IMR-90 (cell line): Measurements from ENCODE around the gene MS4A15. TPM values are rescaled to one million over a fixed set of nuclear protein-coding genes. Genes with fewer than 3 reads are reported as not detected.

Source experiments
- ATAC-seq: fragments of 200-7000 bp; cut with Tn5 transposase; 2 replicates; pipeline ENCODE4 v1.9.1; 2020; ENCODE audit warnings: low read depth, mild to moderate bottlenecking, moderate library complexity
- BruUV-seq: library from RNA; stranded (reverse); fragments of 400-500 nt; replicated peaks from 2 replicates; lab custom pipeline; 2021; lab: Mats Ljungman, UMichigan
- CTCF ChIA-PET: fragments of 300-600 bp; formaldehyde crosslinking; extraction: SDS; loops from one replicate; lab custom pipeline; 2021; ENCODE audit warnings: antibody characterized with exemption; lab: Yijun Ruan, JAX
- POLR2A ChIA-PET: fragments of 300-600 bp; sonication (Branson Sonifier 250); formaldehyde crosslinking; loops from one replicate; lab custom pipeline; 2022; ENCODE audit warnings: antibody characterized with exemption; ENCODE audit not compliant: unreplicated experiment; lab: Charles Lee
- DNase-seq: peaks from one replicate; pipeline ENCODE4 v3.0.0; 2013
- H2AFZ ChIP-seq: replicated peaks from 2 replicates; pipeline ENCODE3; 2013; ENCODE audit warnings: low read length, mild to moderate bottlenecking; ENCODE audit not compliant: poor library complexity
- H2AK5ac ChIP-seq: 2 replicates; pipeline ENCODE4 v1.6.1; 2013; ENCODE audit warnings: low read depth, low read length, inconsistent platforms
- H2AK9ac ChIP-seq: replicated peaks from 2 replicates; pipeline ENCODE3; 2013; ENCODE audit warnings: mild to moderate bottlenecking, low read depth, low read length, moderate library complexity; ENCODE audit not compliant: poor library complexity
- H2BK120ac ChIP-seq: 2 replicates; pipeline ENCODE4 v1.6.1; 2013; ENCODE audit warnings: low read depth, low read length, inconsistent platforms
- H2BK15ac ChIP-seq: 3 replicates; pipeline ENCODE4 v1.6.1; 2013; ENCODE audit warnings: low read depth, low read length, inconsistent platforms
- H2BK20ac ChIP-seq: 2 replicates; pipeline ENCODE4 v1.6.1; 2013; ENCODE audit warnings: low read depth, mild to moderate bottlenecking, inconsistent platforms, low read length, moderate library complexity
- H2BK5ac ChIP-seq: 2 replicates; pipeline ENCODE4 v1.6.1; 2013; ENCODE audit warnings: mild to moderate bottlenecking, low read depth, low read length, inconsistent platforms; ENCODE audit not compliant: poor library complexity, severe bottlenecking
- H3K14ac ChIP-seq: replicated peaks from 2 replicates; pipeline ENCODE4 v1.6.1; 2013; ENCODE audit warnings: low read depth, low read length, inconsistent platforms
- H3K18ac ChIP-seq: 2 replicates; pipeline ENCODE4 v1.6.1; 2013; ENCODE audit warnings: low read depth, low read length, control low read depth
- H3K23ac ChIP-seq: 2 replicates; pipeline ENCODE4 v1.6.1; 2013; ENCODE audit warnings: low read depth, low read length, inconsistent platforms
- H3K27ac ChIP-seq: 2 replicates; pipeline ENCODE4 v1.5.1; 2013; ENCODE audit warnings: mild to moderate bottlenecking, control low read depth, low read length; ENCODE audit not compliant: insufficient read depth
- H3K27me3 ChIP-seq: 2 replicates; pipeline ENCODE4 v1.6.1; 2013; ENCODE audit warnings: low read length; ENCODE audit not compliant: control insufficient read depth, insufficient read depth
- H3K36me3 ChIP-seq: 2 replicates; pipeline ENCODE4 v1.6.1; 2013; ENCODE audit warnings: low read length, mixed read lengths; ENCODE audit not compliant: control insufficient read depth, insufficient read depth
- H3K4ac ChIP-seq: 2 replicates; pipeline ENCODE4 v1.6.1; 2013; ENCODE audit warnings: low read depth, low read length, inconsistent platforms
- H3K4me1 ChIP-seq: 2 replicates; pipeline ENCODE4 v1.6.1; 2013; ENCODE audit warnings: low read length, mixed read lengths; ENCODE audit not compliant: control insufficient read depth, insufficient read depth
- H3K4me2 ChIP-seq: 2 replicates; pipeline ENCODE4 v1.6.1; 2013; ENCODE audit warnings: low read depth, mild to moderate bottlenecking, control low read depth, low read length, moderate library complexity
- H3K4me3 ChIP-seq: 2 replicates; pipeline ENCODE4 v1.5.1; 2013; ENCODE audit warnings: low read depth, mild to moderate bottlenecking, control low read depth, low read length, moderate library complexity; ENCODE audit not compliant: insufficient read depth
- H3K56ac ChIP-seq: 2 replicates; pipeline ENCODE4 v1.6.1; 2013; ENCODE audit warnings: low read length, inconsistent platforms; ENCODE audit not compliant: insufficient read depth; ENCODE audit errors: extremely low read depth
- H3K79me1 ChIP-seq, 2 experiments: 2 replicates each; pipeline ENCODE4 v1.6.1; 2013; ENCODE audit warnings: low read length in 2 of 2, inconsistent platforms in 1 of 2, low read depth in 1 of 2
- H3K9ac ChIP-seq: 2 replicates; pipeline ENCODE4 v1.6.1; 2013; ENCODE audit warnings: low read depth, low read length, control low read depth
- H3K9me1 ChIP-seq: 2 replicates; pipeline ENCODE4 v1.6.1; 2013; ENCODE audit warnings: low read length, inconsistent platforms; ENCODE audit not compliant: insufficient read depth
- H3K9me3 ChIP-seq: 2 replicates; pipeline ENCODE4 v1.6.1; 2013; ENCODE audit warnings: low read length; ENCODE audit not compliant: control insufficient read depth, insufficient read depth
- H4K20me1 ChIP-seq: 2 replicates; pipeline ENCODE4 v1.6.1; 2013; ENCODE audit warnings: low read length, inconsistent platforms; ENCODE audit not compliant: insufficient read depth
- H4K5ac ChIP-seq: 2 replicates; pipeline ENCODE4 v1.6.1; 2013; ENCODE audit warnings: mild to moderate bottlenecking, low read depth, low read length, control low read depth
- H4K8ac ChIP-seq, 2 experiments: 2 replicates each; pipeline ENCODE4 v1.6.1; 2013; ENCODE audit warnings: low read depth in 2 of 2, low read length in 2 of 2, control low read depth in 1 of 2, inconsistent platforms in 1 of 2
- H4K91ac ChIP-seq: 2 replicates; pipeline ENCODE4 v1.6.1; 2013; ENCODE audit warnings: low read depth, low read length, inconsistent platforms; ENCODE audit not compliant: insufficient read depth
- BHLHE40 ChIP-seq: fragments of 150-350 bp; IDR thresholded peaks from 2 replicates; pipeline ENCODE4 v1.6.1; 2016; ENCODE audit warnings: mild to moderate bottlenecking, low read depth, low read length
- CEBPB ChIP-seq: IDR thresholded peaks from 2 replicates; pipeline ENCODE4 v1.6.1; 2012; ENCODE audit warnings: low read depth, low read length, improper control_type of control experiment
- CHD1 ChIP-seq: IDR thresholded peaks from 2 replicates; pipeline ENCODE4 v1.6.1; 2012; ENCODE audit warnings: low read depth, low read length, improper control_type of control experiment
- CTCF ChIP-seq: conservative IDR thresholded peaks from 2 replicates; pipeline ENCODE4 v1.5.1; 2012; ENCODE audit warnings: mild to moderate bottlenecking, low read depth, low read length, improper control_type of control experiment
- ELK1 ChIP-seq: fragments of 150-350 bp; IDR thresholded peaks from 2 replicates; pipeline ENCODE4 v1.6.1; 2016; ENCODE audit warnings: low read depth, mild to moderate bottlenecking, low read length, moderate library complexity, borderline replicate concordance
- MAFK ChIP-seq: IDR thresholded peaks from 2 replicates; pipeline ENCODE4 v1.6.1; 2012; ENCODE audit warnings: low read depth, low read length, improper control_type of control experiment
- MAZ ChIP-seq: IDR thresholded peaks from 2 replicates; pipeline ENCODE4 v1.6.1; 2012; ENCODE audit warnings: low read depth, mild to moderate bottlenecking, low read length, improper control_type of control experiment, moderate library complexity, borderline replicate concordance
- POLR2A ChIP-seq: IDR thresholded peaks from 2 replicates; pipeline ENCODE4 v1.6.1; 2012; ENCODE audit warnings: mild to moderate bottlenecking, low read depth, low read length
- RCOR1 ChIP-seq: IDR thresholded peaks from 2 replicates; pipeline ENCODE4 v1.6.1; 2012; ENCODE audit warnings: mild to moderate bottlenecking, low read length, improper control_type of control experiment; ENCODE audit not compliant: insufficient replicate concordance
- SMC3 ChIP-seq: fragments of 150-350 bp; IDR thresholded peaks from 2 replicates; pipeline ENCODE4 v1.6.1; 2016; ENCODE audit warnings: low read depth, mild to moderate bottlenecking, antibody characterized with exemption, low read length, moderate library complexity
- USF2 ChIP-seq: fragments of 150-350 bp; IDR thresholded peaks from 2 replicates; pipeline ENCODE4 v1.6.1; 2017; ENCODE audit warnings: mild to moderate bottlenecking, antibody characterized with exemption, low read length, low read depth
- WGBS, 2 experiments: methylation state at CpG; one replicate each; pipeline versions ENCODE4 v1.1.5 to v1.1.7; 2013; ENCODE audit warnings: missing lambda C conversion rate in 2 of 2; ENCODE audit not compliant: insufficient read length in 1 of 2; ENCODE audit errors: extremely low coverage in 2 of 2; 5-methylcytosine and 5-hydroxymethylcytosine counted together
- dilution Hi-C: fragments of 300-500 bp; cut with HindIII; formaldehyde crosslinking; loops from one replicate; pipeline ENCODE4 v1.14.3; 2018; ENCODE audit warnings: low sequenced_read_pairs; ENCODE audit not compliant: unreplicated experiment
- in situ Hi-C: fragments of 300-500 bp; cut with MboI; formaldehyde crosslinking; loops from 3 replicates; pipeline ENCODE4 v1.14.3; 2019; ENCODE audit warnings: low sequenced_read_pairs, inconsistent platforms, mixed read lengths
- intact Hi-C: fragments of 100-400 bp; cut with micrococcal nuclease; formaldehyde crosslinking; loops from 2 replicates; pipeline ENCODE4 v1.10.0; 2022
- polyA plus RNA-seq, 3 experiments: library from polyadenylated mRNA; depleted of rRNA; stranded (reverse); fragments of >200 nt; gene quantifications; 2 replicates each; pipeline ENCODE4 v1.2.3, GENCODE V29; 2012; ENCODE audit warnings: low replicate concordance in 1 of 3
- total RNA-seq: library from RNA; depleted of rRNA; stranded (reverse); fragments of >200 nt; gene quantifications from 2 replicates; pipeline ENCODE4 v1.2.3, GENCODE V29; 2012

Gene MS4A15
- total and polyA plus RNA-seq, 2 of the 4 experiments (the other 2 are of a cell fraction) = not detected

- 100% methylated on average over 1 of the region's 3 CpGs; no CpG with 5 or more reads in 1 of the 2 experiments for WGBS, 2 experiments
- Histone ChIP-seq H3K14ac (no peak within 1 kb of the TSS), H2BK20ac (no peak within 1 kb of the TSS), H2BK5ac (no peak within 1 kb of the TSS), H4K91ac (no peak within 1 kb of the TSS), H2AFZ (no peak within 1 kb of the TSS), H2AK5ac (no peak within 1 kb of the TSS), H2AK9ac (no peak within 1 kb of the TSS), H3K4ac (no peak within 1 kb of the TSS), H3K36me3 (no peaks in the 10 kb centered on the region), H3K4me1 (no peaks in the 10 kb centered on the region), H3K56ac (no peak within 1 kb of the TSS), H3K4me2 (no peak within 1 kb of the TSS), H2BK120ac (no peak within 1 kb of the TSS), H3K27me3 (no peaks in the 10 kb centered on the region), H3K23ac (no peak within 1 kb of the TSS), H2BK15ac (no peak within 1 kb of the TSS), H4K20me1 (no peaks in the 10 kb centered on the region), H3K4me3 (no peak within 1 kb of the TSS), H3K27ac (no peak within 1 kb of the TSS), H3K9me3 (no peaks in the 10 kb centered on the region), H3K9me1 (no peaks in the 10 kb centered on the region), H4K8ac (no peak within 1 kb of the TSS), H3K79me1 (no peaks in the 10 kb centered on the region), H4K5ac (no peak within 1 kb of the TSS), H3K18ac (no peak within 1 kb of the TSS), H3K9ac (no peak within 1 kb of the TSS)
- POLR2A ChIA-PET = no interaction called here
- no peak for ATAC-seq
- BruUV-seq = no TSS peak
- CTCF ChIA-PET = no interaction called here
- dilution Hi-C loops = no loop called here
- no peak for DNase-seq
- intact Hi-C loops = no loop called here
- no peak for TF ChIP-seq MAZ
- no peak for TF ChIP-seq ELK1
- TF ChIP-seq POLR2A = no peak
- no peak for TF ChIP-seq USF2
- TF ChIP-seq CHD1 = no peak
- no peak for TF ChIP-seq BHLHE40
- TF ChIP-seq RCOR1 = no peak
- TF ChIP-seq CEBPB = no peak
- TF ChIP-seq CTCF = no peak
- TF ChIP-seq MAFK = no peak
- TF ChIP-seq SMC3 = no peak
- in situ Hi-C loops = no loop called here
Measured at GRCh38 chr11:60724420-60724819, 32.2 kb upstream of the MS4A15 start, which contains the start of gene MS4A18. Gene MS4A18, plus strand, starts transcription at chr11:60724720.
